Caco-2 (cell line): Measurements from ENCODE around the gene FGR. TPM values are rescaled to one million over a fixed set of nuclear protein-coding genes. Genes with fewer than 3 reads are reported as not detected.

Experiments used
- BruUV-seq: library from RNA; stranded (reverse); fragments of 400-500 nt; replicated peaks from 2 replicates; lab custom pipeline; 2021; lab: Mats Ljungman, UMichigan
- CTCF ChIA-PET: fragments of 300-600 bp; sonication (Branson Sonifier 250); formaldehyde crosslinking; loops from one replicate; lab custom pipeline; 2022; ENCODE audit warnings: antibody characterized with exemption; lab: Charles Lee
- POLR2A ChIA-PET: fragments of 300-600 bp; sonication (Branson Sonifier 250); formaldehyde crosslinking; loops from one replicate; lab custom pipeline; 2022; ENCODE audit warnings: antibody characterized with exemption; lab: Charles Lee
- DNase-seq, 2 experiments: peaks; one replicate each; pipeline versions ENCODE4 v3.0.0 to v3.0.0-alpha.2; 2020 to 2022
- H3K27me3 ChIP-seq: replicated peaks from 2 replicates; pipeline ENCODE4 v1.6.0; 2011; ENCODE audit warnings: low read length; ENCODE audit not compliant: control insufficient read depth, insufficient read depth
- H3K36me3 ChIP-seq: 2 replicates; pipeline ENCODE4 v1.5.1; 2011; ENCODE audit warnings: low read length; ENCODE audit not compliant: control insufficient read depth, insufficient read depth
- H3K4me1 ChIP-seq: fragments of 250-450 bp; sonication (Bioruptor Pico); 2 replicates; pipeline ENCODE4 v1.5.1; 2020; ENCODE audit warnings: mild to moderate bottlenecking
- H3K4me3 ChIP-seq: 2 replicates; pipeline ENCODE4 v1.5.1; 2011; ENCODE audit warnings: low read depth, mild to moderate bottlenecking, control low read depth, low read length
- H3K9me3 ChIP-seq: fragments of 250-450 bp; sonication (Bioruptor Pico); 2 replicates; pipeline ENCODE4 v1.5.1; 2020; ENCODE audit warnings: mild to moderate bottlenecking, moderate library complexity
- H3K27ac Mint-ChIP-seq: one replicate; pipeline ENCODE4 v1.8.0; 2022; ENCODE audit warnings: mixed read lengths; ENCODE audit not compliant: unreplicated experiment
- H3K27me3 Mint-ChIP-seq: one replicate; pipeline ENCODE4 v1.8.0; 2022; ENCODE audit warnings: mixed read lengths; ENCODE audit not compliant: insufficient read depth, unreplicated experiment
- H3K36me3 Mint-ChIP-seq: one replicate; pipeline ENCODE4 v1.8.0; 2022; ENCODE audit warnings: mild to moderate bottlenecking, mixed read lengths; ENCODE audit not compliant: insufficient read depth, unreplicated experiment
- H3K4me1 Mint-ChIP-seq: one replicate; pipeline ENCODE4 v1.8.0; 2022; ENCODE audit warnings: low read depth, mixed read lengths; ENCODE audit not compliant: unreplicated experiment
- H3K4me3 Mint-ChIP-seq: one replicate; pipeline ENCODE4 v1.8.0; 2022; ENCODE audit warnings: mild to moderate bottlenecking, moderate library complexity, mixed read lengths; ENCODE audit not compliant: unreplicated experiment
- H3K9me3 Mint-ChIP-seq: one replicate; pipeline ENCODE4 v1.8.0; 2022; ENCODE audit warnings: mixed read lengths; ENCODE audit not compliant: unreplicated experiment
- intact Hi-C: fragments of 100-400 bp; cut with micrococcal nuclease; formaldehyde crosslinking; loops from one replicate; pipeline ENCODE4 v1.10.0; 2022; ENCODE audit not compliant: unreplicated experiment
- total RNA-seq: library from RNA; stranded (reverse); gene quantifications from 2 replicates; pipeline ENCODE4 v1.2.3, GENCODE V29; 2022
- TF ChIP-seq, protein P1 (sequence below), 2 experiments: fragments of 200-600 bp in 1 of 2; IDR thresholded peaks; 1 replicate in 1 of 2; 2 replicates in 1 of 2; pipeline versions ENCODE4 v1.5.1 to v1.8.0; 2011 to 2022; ENCODE audit warnings: antibody characterized with exemption in 1 of 2, control low read depth in 1 of 2, inconsistent platforms in 1 of 2, low read depth in 1 of 2, low read length in 1 of 2, mild to moderate bottlenecking in 1 of 2, moderate library complexity in 1 of 2; ENCODE audit not compliant: insufficient read depth in 1 of 2, severe bottlenecking in 1 of 2, unreplicated experiment in 1 of 2

The FGR gene
- total RNA-seq, 1 experiment from 2014 or later = not detected

GRCh38 chr1:27634177-27634984 lies 604 bp downstream of the FGR start:
- no TSS peak for BruUV-seq
- intact Hi-C loops = no loop called here
- no peak overlapping the region for H3K4me3 Mint-ChIP-seq
- H3K27me3 Mint-ChIP-seq = no peaks in the 10 kb centered on the region
- no peaks in the 10 kb centered on the region for H3K9me3 ChIP-seq
- no peaks in the 10 kb centered on the region for H3K27me3 ChIP-seq
- H3K4me3 ChIP-seq = no peak overlapping the region
- TF ChIP-seq, protein P1, sequence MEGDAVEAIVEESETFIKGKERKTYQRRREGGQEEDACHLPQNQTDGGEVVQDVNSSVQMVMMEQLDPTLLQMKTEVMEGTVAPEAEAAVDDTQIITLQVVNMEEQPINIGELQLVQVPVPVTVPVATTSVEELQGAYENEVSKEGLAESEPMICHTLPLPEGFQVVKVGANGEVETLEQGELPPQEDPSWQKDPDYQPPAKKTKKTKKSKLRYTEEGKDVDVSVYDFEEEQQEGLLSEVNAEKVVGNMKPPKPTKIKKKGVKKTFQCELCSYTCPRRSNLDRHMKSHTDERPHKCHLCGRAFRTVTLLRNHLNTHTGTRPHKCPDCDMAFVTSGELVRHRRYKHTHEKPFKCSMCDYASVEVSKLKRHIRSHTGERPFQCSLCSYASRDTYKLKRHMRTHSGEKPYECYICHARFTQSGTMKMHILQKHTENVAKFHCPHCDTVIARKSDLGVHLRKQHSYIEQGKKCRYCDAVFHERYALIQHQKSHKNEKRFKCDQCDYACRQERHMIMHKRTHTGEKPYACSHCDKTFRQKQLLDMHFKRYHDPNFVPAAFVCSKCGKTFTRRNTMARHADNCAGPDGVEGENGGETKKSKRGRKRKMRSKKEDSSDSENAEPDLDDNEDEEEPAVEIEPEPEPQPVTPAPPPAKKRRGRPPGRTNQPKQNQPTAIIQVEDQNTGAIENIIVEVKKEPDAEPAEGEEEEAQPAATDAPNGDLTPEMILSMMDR (IDR thresholded peaks at IDR 0.05; ENCODE audit: insufficient read depth in 1 of 2, low read depth in 1 of 2, low read length in 1 of 2, severe bottlenecking in 1 of 2, unreplicated experiment in 1 of 2) = no peak
- no peaks in the 10 kb centered on the region for H3K4me1 ChIP-seq
- POLR2A ChIA-PET = no interaction called here
- CTCF ChIA-PET = no interaction called here
- H3K36me3 Mint-ChIP-seq = no peaks in the 10 kb centered on the region
- no peaks in the 10 kb centered on the region for H3K4me1 Mint-ChIP-seq
- no peaks in the 10 kb centered on the region for H3K9me3 Mint-ChIP-seq
- peak overlapping the region; percentile 55 for H3K27ac Mint-ChIP-seq
- no peak for DNase-seq
- no peaks in the 10 kb centered on the region for H3K36me3 ChIP-seq

DNA sequence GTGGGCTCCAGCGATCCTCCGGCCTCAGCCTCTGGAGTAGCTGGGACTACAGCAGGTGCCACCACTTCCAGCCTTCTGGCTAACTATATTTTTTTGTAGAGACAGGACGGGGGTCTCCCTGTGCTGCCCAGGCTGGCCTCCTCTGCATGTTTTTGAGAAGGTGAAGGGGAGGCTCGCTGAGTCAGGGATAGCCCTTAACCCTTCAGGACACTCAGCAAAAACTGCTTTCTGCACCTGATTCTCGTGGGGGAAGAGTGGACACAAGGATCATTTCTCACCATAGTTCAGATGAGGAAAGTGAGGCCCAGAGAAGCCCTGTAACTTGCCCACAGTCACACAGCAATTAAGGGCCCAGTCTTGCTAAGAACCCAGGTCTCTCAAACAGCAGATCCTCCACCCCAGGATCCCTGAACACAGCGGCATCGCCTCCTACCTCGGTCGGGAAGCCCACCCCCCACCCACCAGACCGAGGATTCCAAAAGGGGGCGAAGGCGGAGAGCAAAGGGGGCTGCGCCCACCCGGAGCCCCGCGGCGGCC lies 1.3 kb downstream of the FGR start:
- CTCF ChIA-PET = no interaction called here
- BruUV-seq = no TSS peak

DNA sequence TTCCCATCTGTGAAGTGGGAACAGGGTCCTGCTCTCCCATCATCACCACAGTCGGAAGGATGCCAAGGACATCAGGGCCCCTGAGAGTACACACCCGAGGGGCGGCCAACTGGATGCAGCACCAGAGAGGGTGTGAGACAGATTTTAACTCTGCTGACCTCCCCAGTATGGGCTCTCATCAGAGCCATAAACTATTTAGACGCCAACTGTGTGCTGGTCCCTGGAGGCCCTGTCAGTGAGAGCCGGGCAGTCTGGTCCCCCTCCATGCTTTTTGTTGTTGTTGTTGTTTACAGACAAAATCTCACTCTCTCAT lies 1.7 kb downstream of the FGR start:
- DNase-seq = no peak
- Histone ChIP-seq H3K9me3 (no peaks in the 10 kb centered on the region), H3K4me1 (no peaks in the 10 kb centered on the region), H3K27me3 (no peaks in the 10 kb centered on the region), H3K36me3 (no peaks in the 10 kb centered on the region), H3K4me3 (no peak overlapping the region)
- Mint-ChIP-seq H3K9me3 (no peaks in the 10 kb centered on the region), H3K27ac (no peak overlapping the region), H3K4me1 (no peaks in the 10 kb centered on the region), H3K4me3 (no peak overlapping the region), H3K27me3 (no peaks in the 10 kb centered on the region), H3K36me3 (no peaks in the 10 kb centered on the region)
- ChIA-PET CTCF (no interaction called here), POLR2A (interaction anchor here (0.6 kb wide), 1 partner anchor 203 kb away, joined by 4 read pairs; no protein-coding TSS in a partner anchor)
- no TSS peak for BruUV-seq
- intact Hi-C loops = no loop called here
- TF ChIP-seq, protein P1 (IDR thresholded peaks at IDR 0.05; ENCODE audit: insufficient read depth in 1 of 2, low read depth in 1 of 2, low read length in 1 of 2, severe bottlenecking in 1 of 2, unreplicated experiment in 1 of 2) = no peak

More for the DNA sequence above, 1.3 kb downstream of the FGR start:
- Histone ChIP-seq H3K9me3 (no peaks in the 10 kb centered on the region), H3K27me3 (no peaks in the 10 kb centered on the region), H3K4me3 (no peak overlapping the region), H3K4me1 (no peaks in the 10 kb centered on the region), H3K36me3 (no peaks in the 10 kb centered on the region)
- DNase-seq = no peak
- H3K36me3 Mint-ChIP-seq = no peaks in the 10 kb centered on the region
- H3K27ac Mint-ChIP-seq = no peak overlapping the region
- intact Hi-C loops = no loop called here
- H3K9me3 Mint-ChIP-seq = no peaks in the 10 kb centered on the region
- no peak overlapping the region for H3K4me3 Mint-ChIP-seq
- no peaks in the 10 kb centered on the region for H3K4me1 Mint-ChIP-seq
- POLR2A ChIA-PET = interaction anchor here (0.6 kb wide), 1 partner anchor 204 kb away, joined by 4 read pairs; no protein-coding TSS in a partner anchor
- TF ChIP-seq, protein P1 (IDR thresholded peaks at IDR 0.05; ENCODE audit: insufficient read depth in 1 of 2, low read depth in 1 of 2, low read length in 1 of 2, severe bottlenecking in 1 of 2, unreplicated experiment in 1 of 2) = no peak
- H3K27me3 Mint-ChIP-seq = no peaks in the 10 kb centered on the region
